OCI-LY7 (cell line): ENCODE measurements around the gene EPAS1.

Source experiments
- CTCF ChIP-seq: fragments of 200-600 bp; sonication (generic); conservative IDR thresholded peaks from 2 replicates; pipeline ENCODE4 v1.5.1; 2014; ENCODE audit warnings: mild to moderate bottlenecking, antibody characterized with exemption, low read length, moderate library complexity, mixed read lengths
- EZH2phosphoT487 ChIP-seq: fragments of 200-600 bp; sonication (generic); IDR thresholded peaks from 2 replicates; pipeline ENCODE4 v1.6.1; 2018; ENCODE audit warnings: low read depth, borderline replicate concordance, mild to moderate bottlenecking, mixed run types, antibody characterized with exemption, low read length, moderate library complexity, mixed read lengths

GRCh38 chr2:46342566-46343315 is 45.5 kb downstream of the EPAS1 start:
- TF ChIP-seq CTCF (no peak), EZH2phosphoT487 (no peak)
